Endothelial cell of umbilical vein (primary cell): ENCODE data around the gene FNBP1.

Experiments
- CTCF ChIP-seq, 2 donors: IDR thresholded peaks; 1 replicate in 1 of 2; 2 replicates in 1 of 2; pipeline ENCODE4 v1.5.1; 2011; ENCODE audit warnings: low read length in 2 of 2, mild to moderate bottlenecking in 2 of 2, moderate library complexity in 2 of 2, control low read depth in 1 of 2, inconsistent platforms in 1 of 2, low read depth in 1 of 2; ENCODE audit not compliant: insufficient read depth in 1 of 2; ENCODE audit errors: extremely low read depth in 1 of 2
- EZH2 ChIP-seq: IDR thresholded peaks from 2 replicates; pipeline ENCODE4 v1.6.1; 2012; ENCODE audit warnings: borderline replicate concordance, low read depth, mild to moderate bottlenecking, moderate library complexity, low read length, inconsistent platforms; ENCODE audit not compliant: severe bottlenecking
- FOS ChIP-seq: IDR thresholded peaks from 2 replicates; pipeline ENCODE4 v1.6.1; 2011; ENCODE audit warnings: mild to moderate bottlenecking, low read length, moderate library complexity, borderline replicate concordance; ENCODE audit not compliant: insufficient read depth
- POLR2A ChIP-seq: IDR thresholded peaks from 2 replicates; pipeline ENCODE4 v1.6.1; 2012; ENCODE audit warnings: low read depth, mild to moderate bottlenecking, control low read depth, low read length
- POLR2AphosphoS5 ChIP-seq: IDR thresholded peaks from 2 replicates; pipeline ENCODE4 v1.6.1; 2012; ENCODE audit warnings: low read depth, mild to moderate bottlenecking, control low read depth, low read length, moderate library complexity; ENCODE audit not compliant: insufficient read depth

GRCh38 chr9:129996161-129996830, 46.7 kb downstream of the FNBP1 start:
- TF ChIP-seq POLR2A (no peak), POLR2AphosphoS5 (no peak), CTCF (IDR thresholded peaks at IDR 0.05; ENCODE audit: extremely low read depth in 1 of 2, insufficient read depth in 1 of 2, low read depth in 1 of 2, low read length in 2 of 2) (no peak), EZH2 (no peak), FOS (no peak)
